ENCODE measurements around the gene ANGPTL2. TPM values are rescaled to one million over a fixed set of nuclear protein-coding genes. Genes with fewer than 3 reads are reported as not detected.

Gene ANGPTL2
- total RNA-seq, 2 experiments from 2014 or later, result not detected

DNA sequence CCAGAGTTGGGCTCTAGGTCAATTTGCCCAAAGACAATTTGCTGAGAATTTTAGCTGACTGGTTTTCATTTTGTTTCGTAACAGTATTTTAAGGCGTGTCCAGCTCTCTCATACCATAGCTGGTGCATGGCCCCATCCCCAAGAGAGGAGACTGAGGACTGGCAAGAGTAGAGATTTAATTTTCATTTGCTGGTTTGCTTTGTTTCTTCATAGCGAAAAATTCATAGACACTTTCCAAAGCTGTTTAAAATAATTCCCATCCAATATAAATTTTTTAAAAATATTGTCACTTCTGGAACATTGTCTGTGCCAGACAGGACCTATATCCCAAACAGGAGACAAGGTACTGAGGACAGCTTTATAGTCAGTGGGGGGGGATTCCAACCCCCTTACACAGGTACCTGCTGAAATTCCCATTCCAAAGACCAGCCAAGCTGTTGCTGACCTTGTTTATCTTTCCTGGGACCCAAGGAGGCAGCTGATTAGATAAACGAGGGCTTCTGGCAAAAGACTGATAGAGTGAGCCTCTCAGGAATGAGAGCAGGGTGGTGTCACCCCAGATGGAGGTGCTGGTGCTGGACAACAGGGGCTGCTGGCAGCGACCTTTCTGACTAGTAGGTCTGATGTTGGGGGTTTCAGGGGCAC lies 6.8 kb upstream of the ANGPTL2 start:
- H3K79me2 ChIP-seq (ENCODE audit: insufficient read depth, low read depth, low read length), result no peaks in the 10 kb centered on the region
- H3K4me3 ChIP-seq (ENCODE audit: low read depth, low read length, poor library complexity, severe bottlenecking), result no peak overlapping the region
- H3K4me1 ChIP-seq (ENCODE audit: insufficient read depth, low read length, poor library complexity, severe bottlenecking), result no peaks in the 10 kb centered on the region
- H3K9me2 ChIP-seq (ENCODE audit: insufficient read depth, low read length), result no peaks in the 10 kb centered on the region
- no peak overlapping the region for H3K4me2 ChIP-seq (ENCODE audit: low read length)
- no peaks in the 10 kb centered on the region for H3K9me3 ChIP-seq (ENCODE audit: low read length)
- BruUV-seq (replicated peaks), result no TSS peak
- no peak overlapping the region for H3K27ac ChIP-seq (ENCODE audit: low read depth, low read length, poor library complexity, severe bottlenecking)
- no peak for TF ChIP-seq EZH2phosphoT487 (IDR thresholded peaks at IDR 0.05; ENCODE audit: borderline replicate concordance, low read depth, low read length)
- TF ChIP-seq, protein P1, sequence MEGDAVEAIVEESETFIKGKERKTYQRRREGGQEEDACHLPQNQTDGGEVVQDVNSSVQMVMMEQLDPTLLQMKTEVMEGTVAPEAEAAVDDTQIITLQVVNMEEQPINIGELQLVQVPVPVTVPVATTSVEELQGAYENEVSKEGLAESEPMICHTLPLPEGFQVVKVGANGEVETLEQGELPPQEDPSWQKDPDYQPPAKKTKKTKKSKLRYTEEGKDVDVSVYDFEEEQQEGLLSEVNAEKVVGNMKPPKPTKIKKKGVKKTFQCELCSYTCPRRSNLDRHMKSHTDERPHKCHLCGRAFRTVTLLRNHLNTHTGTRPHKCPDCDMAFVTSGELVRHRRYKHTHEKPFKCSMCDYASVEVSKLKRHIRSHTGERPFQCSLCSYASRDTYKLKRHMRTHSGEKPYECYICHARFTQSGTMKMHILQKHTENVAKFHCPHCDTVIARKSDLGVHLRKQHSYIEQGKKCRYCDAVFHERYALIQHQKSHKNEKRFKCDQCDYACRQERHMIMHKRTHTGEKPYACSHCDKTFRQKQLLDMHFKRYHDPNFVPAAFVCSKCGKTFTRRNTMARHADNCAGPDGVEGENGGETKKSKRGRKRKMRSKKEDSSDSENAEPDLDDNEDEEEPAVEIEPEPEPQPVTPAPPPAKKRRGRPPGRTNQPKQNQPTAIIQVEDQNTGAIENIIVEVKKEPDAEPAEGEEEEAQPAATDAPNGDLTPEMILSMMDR (conservative IDR thresholded peaks at IDR 0.05; ENCODE audit: low read length), result no peak
- H2AFZ ChIP-seq (ENCODE audit: low read length), result no peak overlapping the region
- no peaks in the 10 kb centered on the region for H3K36me3 ChIP-seq (ENCODE audit: insufficient read depth, low read length)
- ChIA-PET POLR2A (no interaction called here), CTCF (ENCODE audit: unreplicated experiment) (no interaction called here)
- no peaks in the 10 kb centered on the region for H4K20me1 ChIP-seq (ENCODE audit: insufficient read depth, low read length)
- no peak for DNase-seq (ENCODE audit: low spot score)
- intact Hi-C loops (cut with micrococcal nuclease; ENCODE audit: unreplicated experiment), result no loop called here

DNA sequence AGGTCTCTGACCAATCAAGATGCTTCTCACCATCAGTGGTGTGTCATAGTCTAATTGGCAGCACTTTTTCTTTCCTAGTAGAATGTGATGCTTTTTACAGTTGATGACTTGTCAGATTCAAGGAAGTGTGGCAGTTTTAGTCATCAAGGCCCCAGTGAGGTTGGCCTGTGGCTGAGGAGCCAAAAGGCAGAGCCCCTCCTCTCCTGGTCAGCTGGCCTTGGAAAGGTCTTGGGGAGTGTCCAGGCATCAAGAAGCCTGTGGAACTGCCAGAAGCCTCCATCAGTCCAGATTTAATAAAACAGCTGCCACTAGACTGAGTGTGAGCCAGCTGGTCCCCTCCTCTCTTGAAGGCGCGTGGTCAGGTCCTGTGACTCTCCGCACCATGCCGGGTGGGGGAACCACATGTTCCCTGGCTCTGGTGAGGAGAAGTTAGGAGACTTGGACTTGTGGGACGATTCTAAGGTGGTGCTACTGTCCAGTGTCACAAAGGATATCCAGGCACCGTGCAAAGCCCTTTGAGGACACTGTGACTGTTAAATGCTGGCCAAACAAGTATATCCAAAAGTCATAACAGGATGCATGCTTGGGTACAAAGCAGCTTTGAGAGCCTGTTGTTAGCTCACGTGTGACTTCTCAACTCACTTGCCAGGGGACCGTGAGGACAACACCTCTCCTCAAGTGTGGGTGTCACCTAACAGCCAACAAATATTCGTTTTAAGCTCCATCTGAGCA lies 6.1 kb upstream of the ANGPTL2 start:
- BruUV-seq (replicated peaks), result no TSS peak
- ChIA-PET CTCF (ENCODE audit: unreplicated experiment) (interaction anchor here (0.7 kb wide), 1 partner anchor 198 kb away, joined by 3 read pairs; no protein-coding TSS in a partner anchor), POLR2A (no interaction called here)
- no peak for TF ChIP-seq EZH2phosphoT487 (IDR thresholded peaks at IDR 0.05; ENCODE audit: borderline replicate concordance, low read depth, low read length)
- TF ChIP-seq, protein P1 (conservative IDR thresholded peaks at IDR 0.05; ENCODE audit: low read length), result no peak
- intact Hi-C loops (cut with micrococcal nuclease; ENCODE audit: unreplicated experiment), result no loop called here
- Histone ChIP-seq H3K79me2 (ENCODE audit: insufficient read depth, low read depth, low read length) (no peaks in the 10 kb centered on the region), H3K9me3 (ENCODE audit: low read length) (no peaks in the 10 kb centered on the region), H2AFZ (ENCODE audit: low read length) (no peak overlapping the region), H3K4me2 (ENCODE audit: low read length) (no peak overlapping the region), H3K27ac (ENCODE audit: low read depth, low read length, poor library complexity, severe bottlenecking) (no peak overlapping the region), H3K9me2 (ENCODE audit: insufficient read depth, low read length) (no peaks in the 10 kb centered on the region), H3K36me3 (ENCODE audit: insufficient read depth, low read length) (no peaks in the 10 kb centered on the region), H3K4me3 (ENCODE audit: low read depth, low read length, poor library complexity, severe bottlenecking) (no peak overlapping the region), H3K4me1 (ENCODE audit: insufficient read depth, low read length, poor library complexity, severe bottlenecking) (no peaks in the 10 kb centered on the region), H4K20me1 (ENCODE audit: insufficient read depth, low read length) (no peaks in the 10 kb centered on the region)
- no peak for DNase-seq (ENCODE audit: low spot score)

DNA sequence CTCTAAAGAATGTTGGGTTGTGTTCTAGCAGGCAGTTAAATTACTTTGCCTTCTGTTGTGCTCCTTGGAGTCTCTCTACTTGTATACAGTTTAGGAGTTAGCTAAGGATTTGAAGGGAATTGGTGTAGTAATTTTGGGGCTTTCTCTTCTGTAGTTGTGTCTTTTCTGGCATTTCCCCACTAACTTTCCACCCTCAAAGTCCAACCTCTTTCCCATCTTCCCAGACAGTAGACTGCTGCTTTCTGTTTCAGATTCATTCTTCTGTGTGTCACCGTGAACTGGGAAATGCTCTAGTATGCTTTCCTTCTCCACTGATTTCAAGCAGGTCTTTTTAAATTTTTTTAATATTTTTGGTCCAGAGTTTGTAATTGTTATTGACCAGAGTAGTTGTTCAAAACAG lies 4.5 kb upstream of the ANGPTL2 start:
- TF ChIP-seq, protein P1 (conservative IDR thresholded peaks at IDR 0.05; ENCODE audit: low read length), result no peak
- no peak for TF ChIP-seq EZH2phosphoT487 (IDR thresholded peaks at IDR 0.05; ENCODE audit: borderline replicate concordance, low read depth, low read length)
- Histone ChIP-seq H3K9me3 (ENCODE audit: low read length) (no peaks in the 10 kb centered on the region), H3K27ac (ENCODE audit: low read depth, low read length, poor library complexity, severe bottlenecking) (no peak overlapping the region), H3K4me1 (ENCODE audit: insufficient read depth, low read length, poor library complexity, severe bottlenecking) (no peaks in the 10 kb centered on the region), H3K36me3 (ENCODE audit: insufficient read depth, low read length) (no peaks in the 10 kb centered on the region), H3K9me2 (ENCODE audit: insufficient read depth, low read length) (no peaks in the 10 kb centered on the region), H3K4me2 (ENCODE audit: low read length) (no peak overlapping the region), H2AFZ (ENCODE audit: low read length) (no peak overlapping the region), H3K4me3 (ENCODE audit: low read depth, low read length, poor library complexity, severe bottlenecking) (no peak overlapping the region), H4K20me1 (ENCODE audit: insufficient read depth, low read length) (no peaks in the 10 kb centered on the region), H3K79me2 (ENCODE audit: insufficient read depth, low read depth, low read length) (no peaks in the 10 kb centered on the region)
- BruUV-seq (replicated peaks), result no TSS peak
- intact Hi-C loops (cut with micrococcal nuclease; ENCODE audit: unreplicated experiment), result no loop called here
- ChIA-PET CTCF (ENCODE audit: unreplicated experiment) (no interaction called here), POLR2A (interaction anchor here (0.7 kb wide), 1 partner anchor 11 kb away, joined by 3 read pairs; no protein-coding TSS in a partner anchor)
- DNase-seq (ENCODE audit: low spot score), result no peak
